Measurements from ENCODE around the gene TUBGCP6.

The TUBGCP6 gene

DNA sequence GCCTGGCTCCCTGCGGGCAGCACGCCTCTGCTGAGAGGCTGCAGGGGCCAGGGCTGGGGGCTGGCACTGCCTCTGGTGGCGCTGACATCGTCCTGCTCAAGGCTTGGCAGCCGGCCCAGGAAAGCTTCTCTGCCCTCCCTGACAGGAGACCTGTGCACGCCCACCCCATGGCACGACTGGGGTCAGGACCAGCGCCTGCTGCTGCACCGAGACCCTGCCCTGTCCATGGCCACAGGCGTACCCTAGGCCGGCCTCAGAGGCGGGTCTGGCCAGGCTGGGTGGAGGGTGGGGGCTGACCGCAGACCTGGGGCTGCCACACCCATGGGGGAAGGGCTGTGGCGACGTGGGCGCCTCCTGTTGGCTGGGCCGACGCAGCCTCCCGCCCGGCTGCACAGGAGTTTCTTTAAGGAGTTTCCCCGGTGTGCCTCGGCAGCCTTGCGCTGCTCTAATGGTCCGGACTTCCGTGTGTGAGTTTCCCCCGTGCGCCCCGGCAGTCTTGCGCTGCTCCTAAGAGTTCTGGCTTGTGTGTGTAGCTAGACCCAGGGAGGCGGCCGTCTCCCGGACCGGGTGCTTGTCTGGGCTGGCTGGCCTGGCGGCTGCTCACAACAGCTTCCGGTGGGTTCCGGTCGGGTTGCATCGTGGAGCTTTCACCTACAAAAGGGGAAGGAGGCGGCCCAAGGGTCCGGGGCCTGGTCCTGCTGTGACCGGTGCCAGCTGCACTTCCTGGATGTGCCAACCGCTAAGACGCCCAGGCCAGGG, 54.5 kb downstream of the TUBGCP6 start:
- peaks cover 11% of the 10 kb centered on the region for H3K36me3 ChIP-seq
- H3K9me3 ChIP-seq (ENCODE audit: severe bottlenecking): no peaks in the 10 kb centered on the region
- no peak overlapping the region for H3K4me3 ChIP-seq (ENCODE audit: low read depth, low read length)
- TF ChIP-seq, protein P1, sequence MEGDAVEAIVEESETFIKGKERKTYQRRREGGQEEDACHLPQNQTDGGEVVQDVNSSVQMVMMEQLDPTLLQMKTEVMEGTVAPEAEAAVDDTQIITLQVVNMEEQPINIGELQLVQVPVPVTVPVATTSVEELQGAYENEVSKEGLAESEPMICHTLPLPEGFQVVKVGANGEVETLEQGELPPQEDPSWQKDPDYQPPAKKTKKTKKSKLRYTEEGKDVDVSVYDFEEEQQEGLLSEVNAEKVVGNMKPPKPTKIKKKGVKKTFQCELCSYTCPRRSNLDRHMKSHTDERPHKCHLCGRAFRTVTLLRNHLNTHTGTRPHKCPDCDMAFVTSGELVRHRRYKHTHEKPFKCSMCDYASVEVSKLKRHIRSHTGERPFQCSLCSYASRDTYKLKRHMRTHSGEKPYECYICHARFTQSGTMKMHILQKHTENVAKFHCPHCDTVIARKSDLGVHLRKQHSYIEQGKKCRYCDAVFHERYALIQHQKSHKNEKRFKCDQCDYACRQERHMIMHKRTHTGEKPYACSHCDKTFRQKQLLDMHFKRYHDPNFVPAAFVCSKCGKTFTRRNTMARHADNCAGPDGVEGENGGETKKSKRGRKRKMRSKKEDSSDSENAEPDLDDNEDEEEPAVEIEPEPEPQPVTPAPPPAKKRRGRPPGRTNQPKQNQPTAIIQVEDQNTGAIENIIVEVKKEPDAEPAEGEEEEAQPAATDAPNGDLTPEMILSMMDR (IDR thresholded peaks at IDR 0.05; ENCODE audit: low read depth, low read length): peak; percentile 38; the same call in 1 of the 2 replicates
- no peaks in the 10 kb centered on the region for H3K27me3 ChIP-seq (ENCODE audit: insufficient read depth, low read depth, severe bottlenecking)
- no peak overlapping the region; the same call in 1 of the 2 replicates for H3K27ac ChIP-seq
- no peak for DNase-seq

DNA sequence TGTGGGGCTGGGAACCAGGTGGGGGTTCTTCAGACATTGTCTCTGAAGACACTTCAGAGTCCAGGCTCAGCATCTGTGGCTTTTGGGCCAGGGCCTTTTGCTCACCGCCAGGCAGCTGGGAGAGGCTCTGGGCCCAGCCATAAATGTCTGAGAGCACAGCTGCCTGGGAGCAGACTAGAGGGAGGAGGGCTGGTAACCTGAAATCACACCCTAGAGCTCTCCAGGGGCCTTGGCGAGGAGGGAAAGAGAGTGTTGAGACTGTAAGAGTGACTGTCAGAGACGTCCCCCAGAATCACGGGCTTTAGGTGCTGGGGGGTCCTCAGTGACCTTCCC, 55.0 kb downstream of the TUBGCP6 start:
- no peak for DNase-seq
- Histone ChIP-seq H3K9me3 (ENCODE audit: severe bottlenecking) (no peaks in the 10 kb centered on the region), H3K36me3 (peaks cover 8% of the 10 kb centered on the region), H3K27me3 (ENCODE audit: insufficient read depth, low read depth, severe bottlenecking) (no peaks in the 10 kb centered on the region), H3K27ac (no peak overlapping the region), H3K4me3 (ENCODE audit: low read depth, low read length) (no peak overlapping the region)
- TF ChIP-seq, protein P1 (IDR thresholded peaks at IDR 0.05; ENCODE audit: low read depth, low read length): no peak

DNA sequence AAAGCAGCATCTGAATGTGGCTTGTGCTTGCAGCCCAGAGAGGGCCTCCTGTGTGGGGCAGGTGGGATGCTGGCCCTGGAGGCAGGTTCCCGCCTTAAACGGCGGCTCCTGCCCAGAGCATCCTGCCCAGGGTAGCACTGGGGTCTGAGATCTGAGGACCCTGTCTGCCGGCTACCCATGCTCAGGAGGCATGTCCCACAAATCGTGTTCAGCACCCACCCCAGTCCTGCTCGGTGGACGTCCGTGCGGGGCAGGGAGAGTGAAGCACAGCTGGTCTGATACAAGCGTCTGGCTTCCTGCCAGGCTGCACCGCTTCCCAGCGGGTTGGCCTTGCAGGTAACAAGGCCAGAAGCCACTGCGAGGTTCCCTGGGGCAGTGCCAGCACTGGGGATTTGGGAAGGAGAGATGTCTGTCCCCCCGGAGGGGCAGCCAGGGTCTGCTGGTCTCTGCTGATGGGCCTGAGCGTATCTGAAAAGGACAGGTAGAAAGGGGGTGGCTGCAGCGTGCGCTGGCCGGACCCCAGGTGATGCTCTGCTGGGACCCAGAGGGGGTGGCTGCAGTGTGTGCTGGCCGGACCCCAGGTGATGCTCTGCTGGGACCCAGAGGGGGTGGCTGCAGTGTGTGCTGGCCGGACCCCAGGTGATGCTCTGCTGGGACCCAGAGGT, 55.5 kb downstream of the TUBGCP6 start:
- peak overlapping the region; percentile 34; the same call in 1 of the 2 replicates for H3K27ac ChIP-seq
- no peak overlapping the region for H3K4me3 ChIP-seq (ENCODE audit: low read depth, low read length)
- peaks cover 3% of the 10 kb centered on the region; the same call in 1 of the 2 replicates for H3K36me3 ChIP-seq
- H3K9me3 ChIP-seq (ENCODE audit: severe bottlenecking): no peaks in the 10 kb centered on the region
- DNase-seq: no peak
- TF ChIP-seq, protein P1 (IDR thresholded peaks at IDR 0.05; ENCODE audit: low read depth, low read length): no peak
- H3K27me3 ChIP-seq (ENCODE audit: insufficient read depth, low read depth, severe bottlenecking): no peaks in the 10 kb centered on the region

DNA sequence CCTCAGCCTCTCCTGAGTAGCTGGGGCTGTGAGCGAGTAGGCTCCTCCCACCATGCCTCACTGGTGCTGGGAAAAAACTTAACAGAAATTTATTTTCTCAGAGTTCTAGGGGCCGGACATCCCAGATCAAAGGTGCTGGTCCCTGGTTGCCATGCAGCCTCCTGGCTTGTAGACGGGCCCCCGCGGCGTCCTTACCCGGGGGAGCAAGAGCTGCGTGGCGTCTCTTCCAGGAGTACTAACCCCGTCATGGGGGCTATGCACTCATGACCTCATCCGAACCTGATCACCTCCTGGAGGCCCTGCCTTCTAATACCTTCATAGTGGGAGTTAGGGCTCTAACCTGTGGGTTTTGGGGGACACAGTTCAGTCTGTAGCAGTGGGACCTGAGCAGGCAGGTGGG, 56.5 kb downstream of the TUBGCP6 start:
- H3K27ac ChIP-seq: 0 out of 2 replicates have a peak overlapping the region, but pooled peaks have one; percentile 34
- TF ChIP-seq, protein P1 (IDR thresholded peaks at IDR 0.05; ENCODE audit: low read depth, low read length): no peak
- no peaks in the 10 kb centered on the region for H3K27me3 ChIP-seq (ENCODE audit: insufficient read depth, low read depth, severe bottlenecking)
- H3K36me3 ChIP-seq: 0 out of 2 replicates have a peak, but pooled peaks cover 2% of the 10 kb centered on the region
- no peak overlapping the region for H3K4me3 ChIP-seq (ENCODE audit: low read depth, low read length)
- H3K9me3 ChIP-seq (ENCODE audit: severe bottlenecking): no peaks in the 10 kb centered on the region
- DNase-seq: no peak

DNA sequence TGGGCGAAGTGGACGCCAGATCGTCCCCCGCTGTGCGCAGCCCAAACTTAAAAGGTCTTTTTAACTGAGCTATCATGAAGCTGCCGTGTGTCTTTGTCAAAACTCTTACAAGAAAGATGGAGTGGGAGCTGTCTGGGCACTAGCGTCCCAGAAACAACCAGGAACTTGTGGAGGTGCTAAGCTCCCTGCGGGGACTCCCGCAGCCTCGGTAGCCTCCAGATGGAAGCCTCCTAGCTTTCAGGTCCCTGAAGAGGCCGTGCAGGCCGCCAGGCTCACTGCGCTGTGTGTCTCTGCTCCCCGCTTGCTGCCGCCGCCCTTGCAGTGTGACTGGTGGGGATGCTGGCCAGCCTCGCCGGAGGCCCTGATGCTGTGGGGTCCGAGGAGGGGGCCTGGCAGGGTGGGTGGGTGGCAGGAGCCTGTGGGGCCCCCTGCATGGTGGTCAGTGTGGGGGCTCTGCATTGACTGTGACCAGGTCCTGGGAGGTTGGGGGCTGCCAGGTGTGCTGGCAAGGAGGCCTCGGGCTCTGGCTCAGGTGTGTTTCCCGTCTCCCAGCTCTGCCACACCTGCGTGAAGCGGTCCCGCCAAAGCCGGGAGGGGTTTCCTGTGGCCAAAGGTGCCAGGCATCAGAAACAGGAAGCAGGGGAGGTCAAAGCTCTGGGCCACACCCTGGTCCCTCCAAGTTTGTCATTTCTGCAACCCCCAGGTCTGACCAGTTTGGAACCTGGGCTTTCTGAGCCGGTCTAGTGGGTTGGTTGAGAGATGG, 57.9 kb downstream of the TUBGCP6 start:
- DNase-seq: no peak
- Histone ChIP-seq H3K4me3 (ENCODE audit: low read depth, low read length) (peak overlapping the region; percentile 69), H3K27me3 (ENCODE audit: insufficient read depth, low read depth, severe bottlenecking) (no peaks in the 10 kb centered on the region), H3K9me3 (ENCODE audit: severe bottlenecking) (no peaks in the 10 kb centered on the region), H3K27ac (peak overlapping the region; percentile 33), H3K36me3 (0 out of 2 replicates have a peak, but pooled peaks cover 2% of the 10 kb centered on the region)
- TF ChIP-seq, protein P1 (IDR thresholded peaks at IDR 0.05; ENCODE audit: low read depth, low read length): no peak

Data from WERI-Rb-1 (cell line).